ENCODE measurements around the gene EMILIN2.
"Not testable (repeated sequence)": the region's sequence is repeated elsewhere in the genome, so short reads cannot be mapped to it uniquely, and the experiment has no call there.

EMILIN2 gene

GRCh38 chr18:2901423-2901985 lies 54.7 kb downstream of the EMILIN2 start:
- no peak for DNase-seq

GRCh38 chr18:2902327-2902726 lies 55.5 kb downstream of the EMILIN2 start:
- no peak for DNase-seq

GRCh38 chr18:2903006-2903405 lies 56.2 kb downstream of the EMILIN2 start:
- DNase-seq: no peak

- DNase-seq: peak; percentile 38 to 40
Measured at GRCh38 chr18:2905854-2906703, 59.3 kb downstream of the EMILIN2 start.

- peak; percentile 30 to 50 for DNase-seq
Measured at GRCh38 chr18:2906704-2907549, 60.1 kb downstream of the EMILIN2 start.

GRCh38 chr18:2907550-2908135 lies 60.8 kb downstream of the EMILIN2 start:
- no peak for DNase-seq

GRCh38 chr18:2908166-2908945 lies 61.5 kb downstream of the EMILIN2 start:
- DNase-seq: no peak

- no peak for DNase-seq
Measured at GRCh38 chr18:2908946-2909335, 62.1 kb downstream of the EMILIN2 start.

- DNase-seq: no peak
Measured at GRCh38 chr18:2909431-2910140, 62.8 kb downstream of the EMILIN2 start.

GRCh38 chr18:2910261-2910660 lies 63.5 kb downstream of the EMILIN2 start:
- DNase-seq: no peak

GRCh38 chr18:2910751-2911425 lies 64.1 kb downstream of the EMILIN2 start:
- no peak for DNase-seq

- DNase-seq: no peak
Measured at GRCh38 chr18:2911533-2911932, 64.7 kb downstream of the EMILIN2 start.

- DNase-seq: no peak
Measured at GRCh38 chr18:2912357-2913299, 65.8 kb downstream of the EMILIN2 start.

- no peak for DNase-seq
Measured at GRCh38 chr18:2913398-2914005, 66.7 kb downstream of the EMILIN2 start.

- DNase-seq: no peak
Measured at GRCh38 chr18:2914185-2914880, 67.5 kb downstream of the EMILIN2 start.

- DNase-seq: no peak
Measured at GRCh38 chr18:2914881-2915240, 68.1 kb downstream of the EMILIN2 start.

GRCh38 chr18:2915486-2915885 lies 68.7 kb downstream of the EMILIN2 start:
- DNase-seq: not testable (repeated sequence)

GRCh38 chr18:2916184-2916583 lies 69.4 kb downstream of the EMILIN2 start:
- DNase-seq: no peak
